ENCODE measurements around the gene FOXI1.

The FOXI1 gene

DNA sequence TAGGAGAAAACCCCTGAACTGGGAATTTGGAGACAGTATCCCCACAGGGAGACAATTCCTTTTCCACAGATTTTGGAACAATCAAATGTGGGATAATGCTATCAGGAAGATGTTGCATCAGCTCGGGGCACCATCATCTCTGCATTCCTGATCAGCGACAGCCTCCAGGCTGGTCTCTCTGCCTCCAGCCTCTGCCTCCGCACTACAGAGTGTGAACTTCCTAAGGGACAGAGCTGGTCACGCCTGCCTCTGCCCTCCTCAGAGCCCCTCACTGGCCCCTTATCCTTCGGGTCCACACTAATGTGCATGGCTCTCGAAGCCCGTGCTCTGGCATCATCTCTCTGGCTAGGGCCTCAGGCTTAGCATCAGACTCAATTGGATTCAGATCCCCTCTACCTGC lies 8.6 kb downstream of the FOXI1 start (continued):
- TF ChIP-seq, protein P1, sequence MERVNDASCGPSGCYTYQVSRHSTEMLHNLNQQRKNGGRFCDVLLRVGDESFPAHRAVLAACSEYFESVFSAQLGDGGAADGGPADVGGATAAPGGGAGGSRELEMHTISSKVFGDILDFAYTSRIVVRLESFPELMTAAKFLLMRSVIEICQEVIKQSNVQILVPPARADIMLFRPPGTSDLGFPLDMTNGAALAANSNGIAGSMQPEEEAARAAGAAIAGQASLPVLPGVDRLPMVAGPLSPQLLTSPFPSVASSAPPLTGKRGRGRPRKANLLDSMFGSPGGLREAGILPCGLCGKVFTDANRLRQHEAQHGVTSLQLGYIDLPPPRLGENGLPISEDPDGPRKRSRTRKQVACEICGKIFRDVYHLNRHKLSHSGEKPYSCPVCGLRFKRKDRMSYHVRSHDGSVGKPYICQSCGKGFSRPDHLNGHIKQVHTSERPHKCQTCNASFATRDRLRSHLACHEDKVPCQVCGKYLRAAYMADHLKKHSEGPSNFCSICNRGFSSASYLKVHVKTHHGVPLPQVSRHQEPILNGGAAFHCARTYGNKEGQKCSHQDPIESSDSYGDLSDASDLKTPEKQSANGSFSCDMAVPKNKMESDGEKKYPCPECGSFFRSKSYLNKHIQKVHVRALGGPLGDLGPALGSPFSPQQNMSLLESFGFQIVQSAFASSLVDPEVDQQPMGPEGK (tag by site-specific recombination; IDR thresholded peaks at IDR 0.05): no peak
- TF ChIP-seq SCRT1 (tag by site-specific recombination; IDR thresholded peaks at IDR 0.05; ENCODE audit: borderline replicate concordance): no peak
- no peak for TF ChIP-seq ZNF677 (tag by site-specific recombination; IDR thresholded peaks at IDR 0.05)
- TF ChIP-seq ZNF701 (tag by site-specific recombination; IDR thresholded peaks at IDR 0.05): no peak
- TF ChIP-seq ZNF292 (tag by site-specific recombination; IDR thresholded peaks at IDR 0.05; ENCODE audit: borderline replicate concordance, low read depth): no peak
- no peak for TF ChIP-seq ZNF354C (tag by site-specific recombination; IDR thresholded peaks at IDR 0.05; ENCODE audit: borderline replicate concordance, low read depth)
- TF ChIP-seq, protein P2, sequence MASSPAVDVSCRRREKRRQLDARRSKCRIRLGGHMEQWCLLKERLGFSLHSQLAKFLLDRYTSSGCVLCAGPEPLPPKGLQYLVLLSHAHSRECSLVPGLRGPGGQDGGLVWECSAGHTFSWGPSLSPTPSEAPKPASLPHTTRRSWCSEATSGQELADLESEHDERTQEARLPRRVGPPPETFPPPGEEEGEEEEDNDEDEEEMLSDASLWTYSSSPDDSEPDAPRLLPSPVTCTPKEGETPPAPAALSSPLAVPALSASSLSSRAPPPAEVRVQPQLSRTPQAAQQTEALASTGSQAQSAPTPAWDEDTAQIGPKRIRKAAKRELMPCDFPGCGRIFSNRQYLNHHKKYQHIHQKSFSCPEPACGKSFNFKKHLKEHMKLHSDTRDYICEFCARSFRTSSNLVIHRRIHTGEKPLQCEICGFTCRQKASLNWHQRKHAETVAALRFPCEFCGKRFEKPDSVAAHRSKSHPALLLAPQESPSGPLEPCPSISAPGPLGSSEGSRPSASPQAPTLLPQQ (tag by site-specific recombination; IDR thresholded peaks at IDR 0.05): no peak
- no peak for TF ChIP-seq ZNF658 (tag by site-specific recombination; IDR thresholded peaks at IDR 0.05)
- no peak for TF ChIP-seq ZBTB21 (tag by site-specific recombination; IDR thresholded peaks at IDR 0.05)
- TF ChIP-seq, protein P3, sequence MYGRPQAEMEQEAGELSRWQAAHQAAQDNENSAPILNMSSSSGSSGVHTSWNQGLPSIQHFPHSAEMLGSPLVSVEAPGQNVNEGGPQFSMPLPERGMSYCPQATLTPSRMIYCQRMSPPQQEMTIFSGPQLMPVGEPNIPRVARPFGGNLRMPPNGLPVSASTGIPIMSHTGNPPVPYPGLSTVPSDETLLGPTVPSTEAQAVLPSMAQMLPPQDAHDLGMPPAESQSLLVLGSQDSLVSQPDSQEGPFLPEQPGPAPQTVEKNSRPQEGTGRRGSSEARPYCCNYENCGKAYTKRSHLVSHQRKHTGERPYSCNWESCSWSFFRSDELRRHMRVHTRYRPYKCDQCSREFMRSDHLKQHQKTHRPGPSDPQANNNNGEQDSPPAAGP (tag by site-specific recombination; IDR thresholded peaks at IDR 0.05): no peak
- TF ChIP-seq ZNF48 (tag by site-specific recombination; IDR thresholded peaks at IDR 0.05): no peak
- TF ChIP-seq ZSCAN23 (tag by site-specific recombination; IDR thresholded peaks at IDR 0.05): no peak
- no peak for TF ChIP-seq ZFP37 (tag by site-specific recombination; IDR thresholded peaks at IDR 0.05)
- no peak for TF ChIP-seq ZNF654 (tag by site-specific recombination; IDR thresholded peaks at IDR 0.05; ENCODE audit: low read depth)

DNA sequence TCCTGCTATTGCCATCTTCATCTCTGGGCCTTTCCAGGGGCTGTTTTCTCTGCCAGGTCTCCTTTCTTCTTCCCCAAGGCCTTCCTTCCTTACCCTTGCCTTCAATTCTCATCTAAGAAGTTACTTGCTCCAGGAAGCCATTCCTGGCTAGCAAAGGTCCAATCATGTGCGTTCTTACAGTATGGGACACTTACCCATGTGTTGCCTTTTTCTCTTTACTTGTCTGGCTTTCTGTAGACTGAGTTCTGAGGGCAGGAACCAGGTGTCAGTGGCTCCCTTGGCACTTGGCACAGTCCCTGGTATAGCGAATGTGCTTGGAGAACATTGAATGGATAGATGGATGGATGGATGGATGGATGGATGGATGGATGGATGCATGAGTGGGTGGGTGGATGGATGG lies 10.2 kb downstream of the FOXI1 start:
- no peaks in the 10 kb centered on the region for H3K9me3 ChIP-seq (ENCODE audit: control insufficient read depth, insufficient read depth, low read depth, low read length)
- H3K4me3 ChIP-seq (ENCODE audit: low read depth, low read length): no peak overlapping the region
- H3K27ac ChIP-seq (ENCODE audit: extremely low read depth, low read depth, low read length): no peak overlapping the region
- POLR2A ChIA-PET: no interaction called here
- CTCF ChIA-PET: interaction anchor here (0.6 to 1.3 kb wide), 4 partner anchors 15 to 1371 kb away, joined by 3 read pairs; no protein-coding TSS in a partner anchor
- H3K4me1 ChIP-seq (ENCODE audit: control insufficient read depth, insufficient read depth, low read length): no peaks in the 10 kb centered on the region
- H3K36me3 ChIP-seq (ENCODE audit: control insufficient read depth in 2 of 2, insufficient read depth in 1 of 2, low read length in 2 of 2): no peaks in the 10 kb centered on the region
- TF ChIP-seq ZNF670 (tag by site-specific recombination; IDR thresholded peaks at IDR 0.05; ENCODE audit: low read depth) (no peak), ZNF548 (tag by site-specific recombination; IDR thresholded peaks at IDR 0.05) (no peak), ZNF2 (tag by site-specific recombination; IDR thresholded peaks at IDR 0.05) (no peak), ZNF37A (tag by site-specific recombination; IDR thresholded peaks at IDR 0.05) (no peak), ZNF791 (tag by site-specific recombination; IDR thresholded peaks at IDR 0.05) (no peak), ZNF629 (tag by site-specific recombination; IDR thresholded peaks at IDR 0.05) (no peak), ZNF311 (tag by site-specific recombination; IDR thresholded peaks at IDR 0.05; ENCODE audit: borderline replicate concordance) (no peak), ZBTB1 (tag by site-specific recombination; IDR thresholded peaks at IDR 0.05) (no peak), KLF16 (tag by site-specific recombination; IDR thresholded peaks at IDR 0.05) (no peak)
- TF ChIP-seq, protein P2 (tag by site-specific recombination; IDR thresholded peaks at IDR 0.05): no peak
- TF ChIP-seq, protein P4, sequence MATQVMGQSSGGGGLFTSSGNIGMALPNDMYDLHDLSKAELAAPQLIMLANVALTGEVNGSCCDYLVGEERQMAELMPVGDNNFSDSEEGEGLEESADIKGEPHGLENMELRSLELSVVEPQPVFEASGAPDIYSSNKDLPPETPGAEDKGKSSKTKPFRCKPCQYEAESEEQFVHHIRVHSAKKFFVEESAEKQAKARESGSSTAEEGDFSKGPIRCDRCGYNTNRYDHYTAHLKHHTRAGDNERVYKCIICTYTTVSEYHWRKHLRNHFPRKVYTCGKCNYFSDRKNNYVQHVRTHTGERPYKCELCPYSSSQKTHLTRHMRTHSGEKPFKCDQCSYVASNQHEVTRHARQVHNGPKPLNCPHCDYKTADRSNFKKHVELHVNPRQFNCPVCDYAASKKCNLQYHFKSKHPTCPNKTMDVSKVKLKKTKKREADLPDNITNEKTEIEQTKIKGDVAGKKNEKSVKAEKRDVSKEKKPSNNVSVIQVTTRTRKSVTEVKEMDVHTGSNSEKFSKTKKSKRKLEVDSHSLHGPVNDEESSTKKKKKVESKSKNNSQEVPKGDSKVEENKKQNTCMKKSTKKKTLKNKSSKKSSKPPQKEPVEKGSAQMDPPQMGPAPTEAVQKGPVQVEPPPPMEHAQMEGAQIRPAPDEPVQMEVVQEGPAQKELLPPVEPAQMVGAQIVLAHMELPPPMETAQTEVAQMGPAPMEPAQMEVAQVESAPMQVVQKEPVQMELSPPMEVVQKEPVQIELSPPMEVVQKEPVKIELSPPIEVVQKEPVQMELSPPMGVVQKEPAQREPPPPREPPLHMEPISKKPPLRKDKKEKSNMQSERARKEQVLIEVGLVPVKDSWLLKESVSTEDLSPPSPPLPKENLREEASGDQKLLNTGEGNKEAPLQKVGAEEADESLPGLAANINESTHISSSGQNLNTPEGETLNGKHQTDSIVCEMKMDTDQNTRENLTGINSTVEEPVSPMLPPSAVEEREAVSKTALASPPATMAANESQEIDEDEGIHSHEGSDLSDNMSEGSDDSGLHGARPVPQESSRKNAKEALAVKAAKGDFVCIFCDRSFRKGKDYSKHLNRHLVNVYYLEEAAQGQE (tag by site-specific recombination; IDR thresholded peaks at IDR 0.05): no peak
- TF ChIP-seq, protein P5, sequence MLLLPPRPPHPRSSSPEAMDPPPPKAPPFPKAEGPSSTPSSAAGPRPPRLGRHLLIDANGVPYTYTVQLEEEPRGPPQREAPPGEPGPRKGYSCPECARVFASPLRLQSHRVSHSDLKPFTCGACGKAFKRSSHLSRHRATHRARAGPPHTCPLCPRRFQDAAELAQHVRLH (tag by site-specific recombination; IDR thresholded peaks at IDR 0.05): no peak
- TF ChIP-seq, protein P6, sequence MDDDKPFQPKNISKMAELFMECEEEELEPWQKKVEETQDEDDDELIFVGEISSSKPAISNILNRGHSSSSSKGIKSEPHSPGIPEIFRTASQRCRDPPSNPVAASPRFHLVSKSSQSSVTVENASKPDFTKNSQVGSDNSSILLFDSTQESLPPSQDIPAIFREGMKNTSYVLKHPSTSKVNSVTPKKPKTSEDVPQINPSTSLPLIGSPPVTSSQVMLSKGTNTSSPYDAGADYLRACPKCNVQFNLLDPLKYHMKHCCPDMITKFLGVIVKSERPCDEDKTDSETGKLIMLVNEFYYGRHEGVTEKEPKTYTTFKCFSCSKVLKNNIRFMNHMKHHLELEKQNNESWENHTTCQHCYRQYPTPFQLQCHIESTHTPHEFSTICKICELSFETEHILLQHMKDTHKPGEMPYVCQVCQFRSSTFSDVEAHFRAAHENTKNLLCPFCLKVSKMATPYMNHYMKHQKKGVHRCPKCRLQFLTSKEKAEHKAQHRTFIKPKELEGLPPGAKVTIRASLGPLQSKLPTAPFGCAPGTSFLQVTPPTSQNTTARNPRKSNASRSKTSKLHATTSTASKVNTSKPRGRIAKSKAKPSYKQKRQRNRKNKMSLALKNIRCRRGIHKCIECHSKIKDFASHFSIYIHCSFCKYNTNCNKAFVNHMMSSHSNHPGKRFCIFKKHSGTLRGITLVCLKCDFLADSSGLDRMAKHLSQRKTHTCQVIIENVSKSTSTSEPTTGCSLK (tag by site-specific recombination; IDR thresholded peaks at IDR 0.05): no peak

Data from HEK293 (cell line).